GM15510 (cell line): Measurements from ENCODE around the gene TK2.

Source experiments
- POLR2A ChIP-seq: IDR thresholded peaks from 3 replicates; pipeline ENCODE4 v1.6.1; 2011; ENCODE audit warnings: borderline replicate concordance; ENCODE audit not compliant: insufficient read length; ENCODE audit errors: extremely low read depth

The TK2 gene

DNA sequence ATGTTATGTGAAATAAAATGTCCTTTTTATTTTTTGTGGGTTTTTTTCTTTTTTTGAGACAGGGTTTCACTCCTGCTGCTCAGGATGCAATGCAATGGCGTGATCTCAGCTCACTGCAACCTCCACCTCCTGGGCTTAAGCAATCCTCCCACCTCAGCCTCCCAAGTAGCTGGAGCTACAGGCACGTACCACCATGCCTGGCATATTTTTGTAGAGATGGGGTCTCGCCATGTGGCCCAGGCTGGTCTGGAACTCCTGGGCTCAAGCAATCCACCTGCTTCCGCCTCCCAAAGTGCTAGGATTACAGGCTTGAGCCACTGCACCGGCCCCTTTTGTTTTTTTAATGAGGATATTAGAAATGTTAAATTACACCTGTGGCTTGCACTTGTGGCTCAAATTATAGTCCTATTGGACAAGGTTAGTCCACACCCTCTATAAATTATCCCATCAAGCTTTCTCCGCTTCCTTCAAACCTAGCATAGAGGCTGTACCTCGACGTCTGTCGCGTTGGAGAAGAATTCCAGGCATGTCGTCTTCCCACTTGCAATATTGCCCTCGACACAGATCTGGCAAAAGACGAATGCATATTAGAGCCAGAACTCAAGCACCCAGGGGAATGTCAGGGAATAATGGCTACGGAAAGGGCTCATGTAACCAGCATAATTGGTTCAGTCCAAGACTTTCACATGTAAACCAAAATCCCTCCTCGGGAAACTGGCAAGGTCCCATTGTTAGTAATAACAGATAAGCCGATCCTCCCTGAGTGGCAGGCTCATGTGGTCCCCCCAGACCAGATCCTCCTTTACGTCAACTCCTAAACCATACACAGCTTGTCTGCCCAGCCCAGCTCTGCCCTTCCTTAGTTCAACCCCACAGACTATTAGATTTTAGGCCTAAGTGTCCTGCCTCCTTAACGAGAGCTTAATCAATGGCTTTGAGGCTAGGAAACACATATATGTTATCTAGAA lies 8.2 kb downstream of the TK2 start:
- no peak for TF ChIP-seq POLR2A

DNA sequence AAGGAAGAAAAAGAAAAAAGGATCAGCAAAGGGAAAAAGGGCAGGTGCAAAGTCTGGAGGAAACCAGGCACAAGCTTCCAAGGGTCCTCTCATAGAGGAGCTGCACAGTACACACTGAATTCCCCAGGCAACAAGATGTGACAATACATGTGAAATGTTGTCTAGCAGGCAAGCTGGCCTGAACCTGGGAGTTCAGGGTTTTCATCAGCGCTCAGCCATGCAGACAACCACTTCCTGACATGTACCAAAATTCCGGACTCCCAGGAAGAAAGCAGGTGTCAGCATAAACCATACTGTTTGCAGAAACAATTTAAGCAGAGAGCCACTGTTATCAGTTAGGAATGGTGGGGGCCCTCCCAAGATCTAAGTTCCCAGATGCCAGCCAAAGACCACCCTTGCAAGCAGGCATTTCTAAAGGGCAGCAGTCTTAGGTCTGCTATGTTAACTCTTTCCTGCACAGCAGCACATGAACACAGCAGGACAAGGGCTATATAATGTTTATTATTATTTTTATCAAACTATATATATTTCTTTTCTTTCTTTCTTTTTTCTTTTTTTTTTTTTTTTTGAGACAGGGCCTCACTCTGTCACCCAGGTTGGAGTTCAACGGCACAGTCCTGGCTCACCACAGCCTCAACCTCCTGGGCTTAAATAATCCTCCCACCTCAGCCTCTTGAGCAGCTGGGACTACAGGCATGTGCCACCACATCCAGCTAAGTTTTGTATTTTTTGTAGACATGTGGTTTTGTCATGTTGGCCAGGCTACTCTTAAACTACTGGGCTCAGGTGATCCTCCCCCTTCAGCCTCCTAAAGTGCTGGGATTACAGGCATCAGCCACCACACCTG lies 10.1 kb downstream of the TK2 start:
- no peak for TF ChIP-seq POLR2A

DNA sequence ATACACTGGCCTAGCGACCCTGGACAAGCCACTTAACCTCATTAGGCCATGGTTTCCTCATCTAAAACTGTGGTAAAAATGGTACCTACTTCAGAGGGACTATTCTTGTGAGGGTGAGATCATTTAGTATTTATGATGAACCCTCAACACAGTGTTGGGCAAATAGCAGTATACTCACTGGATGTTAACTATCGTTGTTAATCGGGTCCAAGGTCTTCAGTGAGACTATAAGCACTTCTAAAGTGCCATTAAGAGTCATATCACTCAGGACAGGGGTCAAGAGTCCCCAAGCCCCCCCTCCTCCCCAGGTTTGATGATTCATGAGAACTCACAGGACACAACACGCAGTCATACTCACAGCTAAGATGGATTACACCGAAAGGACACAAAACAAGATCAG lies 11.0 kb downstream of the TK2 start:
- no peak for TF ChIP-seq POLR2A

DNA sequence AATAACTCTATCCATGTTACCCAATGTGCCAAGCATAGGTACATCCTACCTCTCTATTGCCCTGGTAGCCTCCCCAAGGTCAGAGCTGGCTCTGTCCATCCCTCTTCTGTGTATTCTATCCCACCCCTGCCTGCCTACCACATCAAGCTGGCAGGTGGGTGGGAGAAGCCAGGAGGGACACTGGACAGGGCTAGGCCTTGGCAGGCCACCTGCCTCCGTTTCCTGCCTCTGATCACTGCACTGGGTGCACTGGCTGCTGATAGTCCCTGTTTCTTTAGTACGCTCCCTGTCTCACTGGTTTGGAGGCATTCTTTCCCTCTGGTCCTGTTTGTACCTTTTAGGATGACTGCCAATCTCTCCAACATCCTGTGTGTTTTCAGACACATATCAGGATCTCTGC lies 12.7 kb downstream of the TK2 start:
- TF ChIP-seq POLR2A, result no peak

DNA sequence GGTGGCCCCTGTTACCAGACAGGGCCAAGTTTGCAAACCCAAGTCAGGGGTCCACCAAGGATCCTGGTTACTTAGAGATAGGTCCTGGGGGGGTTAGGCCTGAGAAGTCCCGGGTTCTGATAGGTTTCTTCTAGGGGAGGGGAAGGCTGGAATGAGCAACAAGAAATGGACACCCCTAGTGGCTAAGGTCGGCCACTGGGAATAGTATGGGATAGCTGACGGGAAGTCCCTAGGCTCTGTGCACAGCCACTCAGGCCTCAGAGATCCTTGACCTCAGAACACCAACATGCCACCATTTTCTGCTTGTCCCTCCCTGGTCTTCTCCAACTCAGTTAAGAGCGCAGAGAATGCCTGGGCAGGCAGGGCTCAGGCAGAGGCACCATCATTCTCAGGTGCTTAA lies 13.4 kb downstream of the TK2 start:
- TF ChIP-seq POLR2A, result no peak

DNA sequence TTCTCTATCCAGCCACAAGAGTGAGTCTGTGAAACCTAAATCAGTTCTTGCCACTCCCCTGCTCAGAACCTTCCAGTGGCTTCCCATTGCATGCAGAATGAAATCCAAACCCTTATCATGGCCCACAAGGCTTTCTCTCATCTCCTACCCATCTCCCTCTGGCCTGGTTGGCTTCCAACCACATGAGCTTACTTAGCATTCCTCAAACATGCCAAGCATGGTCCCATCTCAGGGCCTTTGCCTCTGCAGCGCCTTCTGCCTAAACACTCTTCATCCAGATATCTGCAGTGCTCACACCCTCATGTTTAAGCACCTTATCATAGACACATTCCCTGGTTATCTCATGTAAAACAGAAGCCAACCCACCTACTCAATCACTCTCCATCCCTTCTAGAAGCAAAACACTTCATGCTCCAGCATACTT lies 15.5 kb downstream of the TK2 start:
- no peak for TF ChIP-seq POLR2A

DNA sequence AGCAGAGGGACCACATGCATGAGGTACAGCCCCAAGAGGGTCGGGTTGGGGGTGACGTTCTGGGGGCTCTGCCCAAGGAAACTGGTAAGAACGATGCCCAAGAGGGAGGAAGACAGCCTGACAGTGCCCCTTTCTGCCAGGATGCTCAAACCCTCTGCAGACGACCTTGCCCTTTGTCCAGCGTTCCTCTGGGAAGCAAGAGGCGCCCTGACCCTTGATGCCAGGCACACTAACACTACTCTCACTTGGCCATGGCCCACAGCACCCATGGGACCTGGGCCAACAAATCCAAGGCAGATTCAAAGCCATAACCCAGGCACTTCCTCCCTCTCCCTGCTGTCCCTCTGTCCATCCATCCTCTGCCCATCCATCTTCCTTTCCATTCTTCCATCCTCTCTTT lies 20.4 kb downstream of the TK2 start:
- TF ChIP-seq POLR2A, result no peak

DNA sequence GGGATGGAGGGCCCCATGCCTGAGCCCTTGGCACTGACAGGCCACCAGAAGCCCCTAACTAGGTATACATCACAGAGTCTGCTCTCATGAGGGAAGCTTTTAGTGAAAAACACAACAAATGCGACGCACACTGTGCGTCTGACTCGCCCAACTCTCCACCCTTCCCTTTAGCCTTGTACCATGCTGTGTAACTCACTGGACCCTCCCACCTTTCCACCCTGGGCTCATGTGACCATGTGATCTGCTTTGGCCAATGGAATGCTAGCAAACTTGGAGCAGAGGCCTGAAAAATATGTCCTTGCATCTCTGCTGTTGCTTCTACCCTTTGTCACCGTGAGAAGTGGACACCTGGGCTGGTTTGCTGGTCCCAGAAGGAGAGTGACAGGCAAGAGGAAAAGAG lies 21.6 kb downstream of the TK2 start:
- TF ChIP-seq POLR2A, result no peak

DNA sequence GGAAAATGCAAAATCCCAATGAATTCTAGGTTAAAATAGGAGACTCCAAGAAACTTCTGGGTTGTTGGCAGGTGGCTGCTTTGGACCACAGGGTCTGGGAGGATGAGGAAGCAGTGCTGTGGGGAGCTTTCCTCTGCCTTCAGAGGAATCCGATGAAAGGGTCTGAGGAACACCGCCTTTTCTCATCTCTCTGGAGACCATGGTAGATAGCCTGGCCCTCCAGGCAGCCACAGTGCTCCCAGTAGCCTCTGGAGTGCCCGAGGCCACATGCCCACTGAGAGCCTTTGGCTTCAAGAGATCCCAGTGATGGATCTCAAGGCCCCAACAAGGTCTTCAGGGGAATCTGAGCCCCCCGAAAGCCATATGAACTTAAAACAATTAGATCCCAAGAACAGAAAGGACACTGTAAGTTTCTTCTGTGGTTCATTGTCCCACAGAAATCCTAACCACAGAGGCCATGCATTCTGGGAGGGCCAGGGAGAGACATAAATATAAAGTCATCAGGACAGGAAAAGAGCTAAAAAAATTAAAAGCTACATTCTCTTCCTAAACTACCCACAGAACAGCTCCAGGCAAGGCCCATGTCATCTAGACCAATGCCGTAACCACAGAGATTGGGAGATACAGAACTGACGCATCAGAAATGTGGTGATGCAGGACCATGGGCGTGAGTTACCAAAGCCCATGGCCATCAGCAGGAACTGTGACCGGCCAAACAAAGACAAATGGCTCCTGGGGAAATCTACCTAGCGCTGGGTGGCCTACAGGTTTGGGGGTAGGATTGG lies 24.3 kb downstream of the TK2 start:
- TF ChIP-seq POLR2A, result no peak

DNA sequence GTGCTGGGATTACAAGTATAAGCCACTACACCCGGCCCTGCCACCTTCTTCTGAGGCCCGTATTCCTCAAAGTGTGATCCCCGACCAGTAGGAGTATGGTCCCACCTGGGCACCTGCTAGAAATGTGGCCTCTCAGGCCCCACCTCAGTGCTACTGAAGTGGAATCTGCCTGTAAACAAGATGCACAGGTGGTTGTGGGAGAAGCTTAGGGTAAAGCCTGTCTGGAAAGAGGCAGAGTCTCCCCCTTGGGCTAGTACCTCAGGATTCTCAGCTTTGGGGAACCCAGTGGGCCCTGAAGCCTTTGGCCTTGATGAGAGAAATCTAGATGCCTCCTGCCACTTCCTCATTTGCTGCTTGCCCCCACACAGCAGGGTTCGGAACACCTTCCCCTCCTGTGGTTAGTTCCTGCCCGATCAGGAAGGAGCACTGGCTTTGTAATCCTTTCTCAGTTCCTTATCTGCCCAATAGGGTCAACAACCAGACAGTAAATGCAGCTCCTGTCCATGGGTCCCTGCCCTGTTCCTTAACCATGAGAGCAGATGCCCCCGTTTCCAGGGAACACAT lies 25.2 kb downstream of the TK2 start:
- no peak for TF ChIP-seq POLR2A

DNA sequence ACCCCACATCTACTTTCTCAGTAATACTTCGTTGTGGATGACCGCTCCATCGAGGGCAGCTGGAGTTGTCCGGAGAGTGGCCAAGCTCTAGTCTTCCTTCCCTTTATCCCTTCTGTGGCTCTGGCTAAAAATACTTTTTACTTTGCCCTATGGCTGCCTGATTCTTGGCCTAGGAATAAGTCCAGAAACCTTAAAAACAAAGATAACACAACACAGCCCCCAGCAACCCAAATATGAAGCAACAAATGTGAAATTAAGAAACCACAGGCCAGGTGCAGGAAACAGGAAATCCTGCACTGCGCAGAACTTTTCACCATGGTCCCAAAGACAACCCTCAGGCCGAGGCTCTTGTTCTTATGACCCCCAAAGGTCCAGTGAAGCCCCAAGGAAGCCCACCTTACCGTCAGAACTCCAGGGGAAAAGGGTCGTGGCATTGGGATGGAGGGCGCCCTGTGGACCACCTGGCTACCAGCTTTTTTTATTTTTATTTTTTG lies 26.0 kb downstream of the TK2 start:
- no peak for TF ChIP-seq POLR2A

DNA sequence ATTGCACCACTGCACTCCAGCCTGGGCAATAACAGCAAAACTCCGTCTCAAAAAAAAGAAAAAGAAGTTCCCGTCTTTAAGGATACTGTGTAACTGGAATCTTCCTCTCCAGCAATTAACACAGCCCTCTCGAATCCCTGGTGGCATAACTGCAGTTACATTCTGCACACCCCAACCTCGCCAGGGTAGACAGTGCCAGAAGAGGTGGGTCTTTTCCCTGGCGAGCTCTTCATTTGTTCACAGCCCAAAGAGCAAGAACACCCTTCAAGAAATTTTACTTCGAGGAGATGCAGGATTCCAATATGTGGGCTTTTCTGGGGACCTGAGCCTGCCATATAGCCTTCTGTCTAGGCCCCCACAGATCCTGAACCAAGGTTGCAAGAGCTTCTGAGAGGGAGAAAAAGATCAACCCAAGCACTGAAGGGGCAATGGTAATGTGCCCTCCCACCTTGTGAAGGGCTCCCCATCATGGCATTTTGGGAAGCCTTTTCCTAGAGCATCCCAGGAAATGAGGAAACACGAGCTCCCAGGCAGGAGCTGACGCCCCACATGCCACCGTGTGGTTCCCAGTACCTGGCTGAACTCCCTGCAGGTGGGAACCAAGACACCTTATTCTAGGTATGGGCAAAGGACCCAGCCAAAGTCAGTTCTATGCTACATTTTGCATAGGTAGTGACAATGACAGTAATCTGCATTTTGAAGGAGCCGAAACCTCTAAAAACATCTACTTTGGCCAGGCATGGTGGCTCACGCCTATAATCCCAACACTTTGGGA lies 26.9 kb downstream of the TK2 start:
- TF ChIP-seq POLR2A, result no peak

DNA sequence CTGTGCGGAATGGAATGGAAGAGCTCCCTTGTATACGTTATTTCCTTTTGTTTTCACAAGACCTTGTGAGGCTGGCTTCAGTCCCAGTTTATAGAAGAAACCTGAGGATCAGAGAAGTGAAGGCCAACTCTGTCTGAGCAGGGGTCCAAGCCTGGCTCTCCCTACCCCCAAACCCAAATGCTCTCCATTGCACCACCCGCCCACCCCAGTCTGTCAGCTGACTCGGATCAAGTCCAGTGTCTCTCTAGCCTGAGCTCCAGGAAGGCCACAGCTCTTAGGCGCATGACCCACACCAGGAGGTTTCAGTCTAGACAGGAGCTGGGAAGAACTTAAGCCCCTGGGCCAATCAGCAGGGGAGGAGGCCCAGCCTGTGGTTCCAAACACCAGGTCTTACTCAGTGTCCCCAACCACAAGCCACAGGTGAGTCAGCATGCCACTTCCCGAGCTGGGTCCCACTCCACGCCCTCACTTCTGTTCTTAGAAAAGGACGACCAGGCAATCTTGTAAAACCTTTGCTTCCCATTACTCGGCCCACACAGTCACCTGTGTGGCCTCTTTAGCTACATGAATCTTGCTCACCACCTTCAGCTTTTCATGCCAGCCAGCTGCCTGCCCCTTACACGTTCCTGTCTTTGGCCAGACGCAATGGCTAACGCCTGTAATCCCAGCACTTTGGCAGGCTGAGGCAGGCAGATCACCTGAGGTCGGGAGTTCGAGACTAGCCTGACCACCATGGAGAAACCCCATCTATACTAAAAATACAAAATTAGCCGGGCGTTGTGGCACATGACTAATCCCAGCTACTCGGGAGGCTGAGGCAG lies 27.8 kb downstream of the TK2 start:
- no peak for TF ChIP-seq POLR2A
